GM12801 (cell line): ENCODE data around the gene NPC1.

Source experiments
- CTCF ChIP-seq: IDR thresholded peaks from one replicate; pipeline ENCODE4 v1.5.1; 2011; ENCODE audit warnings: control low read depth; ENCODE audit not compliant: insufficient read length; ENCODE audit errors: extremely low read depth

Gene NPC1

GRCh38 chr18:23498117-23498516 lies 88.2 kb downstream of the NPC1 start:
- no peak for TF ChIP-seq CTCF

GRCh38 chr18:23495723-23496440 lies 90.4 kb downstream of the NPC1 start:
- TF ChIP-seq CTCF = no peak

GRCh38 chr18:23494992-23495391 lies 91.3 kb downstream of the NPC1 start:
- no peak for TF ChIP-seq CTCF

GRCh38 chr18:23493654-23494053 lies 92.7 kb downstream of the NPC1 start:
- no peak for TF ChIP-seq CTCF

- TF ChIP-seq CTCF = no peak
Observed at GRCh38 chr18:23487738-23488570, 98.4 kb downstream of the NPC1 start.

- no peak for TF ChIP-seq CTCF
Observed at GRCh38 chr18:23485386-23485785, 100.9 kb downstream of the NPC1 start.

GRCh38 chr18:23484561-23485182 lies 101.6 kb downstream of the NPC1 start:
- TF ChIP-seq CTCF = no peak
